GM12878 (cell line): ENCODE data around the gene SPATA32. TPM values are rescaled to one million over a fixed set of nuclear protein-coding genes. Genes with fewer than 3 reads are reported as not detected.
A peak's percentile ranks its signal among the peaks of the same experiment; 100 is the strongest.

Experiments used
- CEBPZ ChIP-seq: fragments of 150-350 bp; IDR thresholded peaks from 2 replicates; pipeline ENCODE4 v1.6.1; 2016; ENCODE audit warnings: low read depth, low read length
- CREB1 ChIP-seq: IDR thresholded peaks from 2 replicates; pipeline ENCODE4 v1.6.1; 2012; ENCODE audit warnings: low read depth, mild to moderate bottlenecking, inconsistent platforms
- NFIC ChIP-seq: IDR thresholded peaks from 2 replicates; pipeline ENCODE4 v1.6.1; 2012; ENCODE audit warnings: low read depth, mild to moderate bottlenecking, inconsistent platforms, low read length, moderate library complexity
- RB1 ChIP-seq: fragments of 450-650 bp; formaldehyde crosslinking; IDR thresholded peaks from 2 replicates; pipeline ENCODE4 v1.6.1; 2017; ENCODE audit warnings: mild to moderate bottlenecking, borderline replicate concordance
- REST ChIP-seq: IDR thresholded peaks from 2 replicates; pipeline ENCODE4 v1.6.1; 2012; ENCODE audit warnings: mild to moderate bottlenecking, low read depth, low read length
- SRF ChIP-seq, 2 experiments: IDR thresholded peaks; 2 replicates each; pipeline ENCODE4 v1.6.1; 2011; ENCODE audit warnings: low read depth in 2 of 2, low read length in 2 of 2, mild to moderate bottlenecking in 1 of 2, moderate library complexity in 1 of 2
- SUZ12 ChIP-seq: fragments of 200-600 bp; sonication (generic); IDR thresholded peaks from one replicate; pipeline ENCODE4 v1.6.1; 2018; ENCODE audit warnings: antibody characterized with exemption, mild to moderate bottlenecking; ENCODE audit not compliant: unreplicated experiment
- ZBTB40 ChIP-seq: fragments of 450-650 bp; IDR thresholded peaks from 2 replicates; pipeline ENCODE4 v1.6.1; 2016; ENCODE audit warnings: mild to moderate bottlenecking, moderate library complexity, borderline replicate concordance
- polyA plus RNA-seq, 11 experiments: library from polyadenylated mRNA; depleted of rRNA in 4 of 11; unstranded in 6 of 11; stranded (reverse) in 5 of 11; fragments of >200 nt; fragmentation: Nextera tagmentation in 4 of 11; fragmentation: Illumina TruSeq in 1 of 11; extraction: Ambion mirVana in 4 of 11; extraction: Trizol in 1 of 11; gene quantifications; 1 replicate in 1 of 11; 2 replicates in 10 of 11; pipeline versions ENCODE4 v1.2.1 to v1.2.3, GENCODE V29; 2011 to 2016; ENCODE audit warnings: inconsistent platforms in 2 of 11, missing spikeins in 2 of 11, low read depth in 1 of 11
- total RNA-seq, 4 experiments: library from RNA; depleted of rRNA in 3 of 4; stranded (reverse); fragments of >200 nt in 3 of 4; fragmentation: Illumina TruSeq in 1 of 4; extraction: Trizol in 1 of 4; gene quantifications; 2 replicates each; pipeline versions ENCODE4 v1.2.1 to v1.2.3, GENCODE V29; 2013 to 2021

SPATA32 gene
- total and polyA plus RNA-seq, 10 of the 15 experiments (the other 5 are each of a cell fraction or from before 2014, with no cell fraction given) = 0.03 to 0.35 (median 0.11) TPM; not detected in 3

GRCh38 chr17:45226576-45226975 lies 35.3 kb downstream of the SPATA32 start (continued):
- no peak for TF ChIP-seq NFIC
- TF ChIP-seq ZBTB40 = 0 out of 2 replicates have a peak, but pooled peaks have one; percentile 43
- TF ChIP-seq RB1 = no peak
- no peak for TF ChIP-seq CREB1
- TF ChIP-seq CEBPZ = no peak
- no peak for TF ChIP-seq SUZ12
- TF ChIP-seq SRF (IDR thresholded peaks at IDR 0.05; ENCODE audit: low read depth in 2 of 2, low read length in 2 of 2) = no peak
- no peak for TF ChIP-seq REST
